Mononuclear cell (primary cell): ENCODE data around the gene UMODL1. TPM values are rescaled to one million over a fixed set of nuclear protein-coding genes. Genes with fewer than 3 reads are reported as not detected.

ENCODE experiments used
- H3K27me3 ChIP-seq: 2 replicates; pipeline ENCODE4 v1.6.0; 2011; ENCODE audit warnings: low read length, control low read depth; ENCODE audit not compliant: insufficient read depth
- H3K4me1 ChIP-seq: 2 replicates; pipeline ENCODE4 v1.5.1; 2011; ENCODE audit warnings: mild to moderate bottlenecking, low read length, control low read depth; ENCODE audit not compliant: insufficient read depth
- H3K4me3 ChIP-seq: 2 replicates; pipeline ENCODE4 v1.5.1; 2011; ENCODE audit warnings: mild to moderate bottlenecking, low read length, moderate library complexity
- H3K9me3 ChIP-seq: 2 replicates; pipeline ENCODE4 v1.5.1; 2011; ENCODE audit warnings: low read depth, mild to moderate bottlenecking, control low read depth, low read length
- total RNA-seq: library from RNA; depleted of rRNA; stranded (reverse); fragments of >200 nt; gene quantifications from one replicate; pipeline ENCODE4 v1.2.3, GENCODE V29; 2012

The UMODL1 gene
- total RNA-seq, 1 donor, result under 0.01 TPM

- H3K4me3 ChIP-seq, result no peak overlapping the region
- no peaks in the 10 kb centered on the region for H3K9me3 ChIP-seq
- no peaks in the 10 kb centered on the region for H3K27me3 ChIP-seq
- H3K4me1 ChIP-seq, result peaks cover 15% of the 10 kb centered on the region
Observed at GRCh38 chr21:42105476-42106315, 34.6 kb downstream of the UMODL1 start.

GRCh38 chr21:42106425-42106824 is 35.3 kb downstream of the UMODL1 start:
- Histone ChIP-seq H3K4me3 (no peak overlapping the region), H3K9me3 (no peaks in the 10 kb centered on the region), H3K27me3 (no peaks in the 10 kb centered on the region), H3K4me1 (peaks cover 15% of the 10 kb centered on the region)

- Histone ChIP-seq H3K27me3 (no peaks in the 10 kb centered on the region), H3K4me1 (peaks cover 15% of the 10 kb centered on the region), H3K4me3 (no peak overlapping the region), H3K9me3 (no peaks in the 10 kb centered on the region)
Observed at GRCh38 chr21:42107177-42107880, 36.2 kb downstream of the UMODL1 start.

- Histone ChIP-seq H3K27me3 (no peaks in the 10 kb centered on the region), H3K4me1 (peaks cover 15% of the 10 kb centered on the region), H3K9me3 (no peaks in the 10 kb centered on the region), H3K4me3 (no peak overlapping the region)
Observed at GRCh38 chr21:42107881-42108553, 36.9 kb downstream of the UMODL1 start.

GRCh38 chr21:42108554-42109340 is 37.6 kb downstream of the UMODL1 start:
- H3K27me3 ChIP-seq, result no peaks in the 10 kb centered on the region
- H3K9me3 ChIP-seq, result no peaks in the 10 kb centered on the region
- H3K4me1 ChIP-seq, result peaks cover 15% of the 10 kb centered on the region
- H3K4me3 ChIP-seq, result no peak overlapping the region

GRCh38 chr21:42109473-42109872 is 38.4 kb downstream of the UMODL1 start:
- peaks cover 15% of the 10 kb centered on the region for H3K4me1 ChIP-seq
- no peaks in the 10 kb centered on the region for H3K9me3 ChIP-seq
- H3K4me3 ChIP-seq, result no peak overlapping the region
- H3K27me3 ChIP-seq, result no peaks in the 10 kb centered on the region

- Histone ChIP-seq H3K27me3 (no peaks in the 10 kb centered on the region), H3K4me3 (no peak overlapping the region), H3K4me1 (peaks cover 15% of the 10 kb centered on the region), H3K9me3 (no peaks in the 10 kb centered on the region)
Observed at GRCh38 chr21:42109873-42110525, 38.9 kb downstream of the UMODL1 start.

- Histone ChIP-seq H3K9me3 (no peaks in the 10 kb centered on the region), H3K4me3 (no peak overlapping the region), H3K4me1 (peaks cover 15% of the 10 kb centered on the region), H3K27me3 (no peaks in the 10 kb centered on the region)
Observed at GRCh38 chr21:42110691-42111469, 39.8 kb downstream of the UMODL1 start.

GRCh38 chr21:42111470-42111743 is 40.3 kb downstream of the UMODL1 start:
- Histone ChIP-seq H3K27me3 (no peaks in the 10 kb centered on the region), H3K4me3 (no peak overlapping the region), H3K9me3 (no peaks in the 10 kb centered on the region), H3K4me1 (peaks cover 15% of the 10 kb centered on the region)

GRCh38 chr21:42111811-42112210 is 40.7 kb downstream of the UMODL1 start:
- H3K27me3 ChIP-seq, result no peaks in the 10 kb centered on the region
- H3K4me3 ChIP-seq, result no peak overlapping the region
- no peaks in the 10 kb centered on the region for H3K9me3 ChIP-seq
- peaks cover 15% of the 10 kb centered on the region for H3K4me1 ChIP-seq

GRCh38 chr21:42112238-42112637 is 41.1 kb downstream of the UMODL1 start:
- Histone ChIP-seq H3K4me3 (no peak overlapping the region), H3K4me1 (peaks cover 16% of the 10 kb centered on the region), H3K9me3 (no peaks in the 10 kb centered on the region), H3K27me3 (no peaks in the 10 kb centered on the region)

- Histone ChIP-seq H3K27me3 (peaks cover 1% of the 10 kb centered on the region), H3K4me3 (no peak overlapping the region), H3K4me1 (peaks cover 16% of the 10 kb centered on the region), H3K9me3 (no peaks in the 10 kb centered on the region)
Observed at GRCh38 chr21:42112857-42113256, 41.7 kb downstream of the UMODL1 start.

- Histone ChIP-seq H3K4me3 (no peak overlapping the region), H3K9me3 (no peaks in the 10 kb centered on the region), H3K4me1 (peaks cover 20% of the 10 kb centered on the region), H3K27me3 (peaks cover 5% of the 10 kb centered on the region)
Observed at GRCh38 chr21:42113926-42114409, 42.9 kb downstream of the UMODL1 start.

GRCh38 chr21:42114646-42115045 is 43.5 kb downstream of the UMODL1 start:
- no peak overlapping the region for H3K4me3 ChIP-seq
- H3K9me3 ChIP-seq, result no peaks in the 10 kb centered on the region
- H3K27me3 ChIP-seq, result peaks cover 5% of the 10 kb centered on the region
- peaks cover 26% of the 10 kb centered on the region for H3K4me1 ChIP-seq
